GM21515 (cell line): Measurements from ENCODE around the gene ZCCHC24.

Experiments
- ATAC-seq: cut with Tn5 transposase; IDR thresholded peaks from one replicate; pipeline ENCODE4 v1.9.1; 2021; ENCODE audit not compliant: unreplicated experiment

Gene ZCCHC24

GRCh38 chr10:79412516-79412915 is 32.9 kb downstream of the ZCCHC24 start:
- no peak for ATAC-seq

GRCh38 chr10:79411546-79412495 is 33.6 kb downstream of the ZCCHC24 start:
- ATAC-seq: no peak

GRCh38 chr10:79410315-79411094 is 34.9 kb downstream of the ZCCHC24 start:
- no peak for ATAC-seq

GRCh38 chr10:79409726-79410085 is 35.7 kb downstream of the ZCCHC24 start:
- ATAC-seq: no peak

GRCh38 chr10:79409038-79409725 is 36.2 kb downstream of the ZCCHC24 start:
- ATAC-seq: no peak

- no peak for ATAC-seq
Observed at GRCh38 chr10:79407811-79408795, 37.3 kb downstream of the ZCCHC24 start.

- ATAC-seq: no peak
Observed at GRCh38 chr10:79407423-79407796, 38.0 kb downstream of the ZCCHC24 start.

GRCh38 chr10:79406683-79407422 is 38.6 kb downstream of the ZCCHC24 start:
- no peak for ATAC-seq

- no peak for ATAC-seq
Observed at GRCh38 chr10:79405995-79406515, 39.4 kb downstream of the ZCCHC24 start.

- no peak for ATAC-seq
Observed at GRCh38 chr10:79405221-79405994, 40.0 kb downstream of the ZCCHC24 start.

GRCh38 chr10:79404690-79405131 is 40.7 kb downstream of the ZCCHC24 start:
- no peak for ATAC-seq

GRCh38 chr10:79404231-79404609 is 41.2 kb downstream of the ZCCHC24 start:
- ATAC-seq: no peak

- no peak for ATAC-seq
Observed at GRCh38 chr10:79403441-79404230, 41.8 kb downstream of the ZCCHC24 start.

GRCh38 chr10:79402951-79403350 is 42.5 kb downstream of the ZCCHC24 start:
- no peak for ATAC-seq

- no peak for ATAC-seq
Observed at GRCh38 chr10:79402625-79402946, 42.8 kb downstream of the ZCCHC24 start.

- no peak for ATAC-seq
Observed at GRCh38 chr10:79401015-79401921, 44.2 kb downstream of the ZCCHC24 start.
